ENCODE measurements around the gene CP. TPM values are rescaled to one million over a fixed set of nuclear protein-coding genes. Genes with fewer than 3 reads are reported as not detected.

The CP gene
- total RNA-seq, 1 donor from 2014 or later = 48.9 TPM

- H3K4me3 ChIP-seq = no peak overlapping the region
- TF ChIP-seq CTCF (IDR thresholded peaks at IDR 0.05) = no peak
- ATAC-seq (no peak), DNase-seq (no peak)
- H3K36me3 ChIP-seq = no peaks in the 10 kb centered on the region
- H3K27me3 ChIP-seq (ENCODE audit: low read depth) = no peaks in the 10 kb centered on the region
- H3K4me1 ChIP-seq = peaks cover 11% of the 10 kb centered on the region
- intact Hi-C loops (cut with DNase I) = no loop called here
- H3K27ac ChIP-seq = no peak overlapping the region
- no peaks in the 10 kb centered on the region for H3K9me3 ChIP-seq
These were observed 14.2 kb upstream of the CP start for GRCh38 chr3:149235599-149236424.

- ATAC-seq = no peak
- Histone ChIP-seq H3K36me3 (no peaks in the 10 kb centered on the region), H3K27ac (no peak overlapping the region), H3K4me1 (peaks cover 11% of the 10 kb centered on the region), H3K4me3 (no peak overlapping the region), H3K9me3 (no peaks in the 10 kb centered on the region), H3K27me3 (ENCODE audit: low read depth) (no peaks in the 10 kb centered on the region)
- TF ChIP-seq CTCF (IDR thresholded peaks at IDR 0.05) = no peak
- intact Hi-C loops (cut with DNase I) = no loop called here
- no peak for DNase-seq
These were observed 13.1 kb upstream of the CP start for GRCh38 chr3:149234671-149235245.

- H3K27ac ChIP-seq = no peak overlapping the region
- TF ChIP-seq CTCF (IDR thresholded peaks at IDR 0.05) = no peak
- no peaks in the 10 kb centered on the region for H3K9me3 ChIP-seq
- intact Hi-C loops (cut with DNase I) = no loop called here
- peaks cover 11% of the 10 kb centered on the region for H3K4me1 ChIP-seq
- ATAC-seq (no peak), DNase-seq (no peak)
- H3K4me3 ChIP-seq = no peak overlapping the region
- H3K27me3 ChIP-seq (ENCODE audit: low read depth) = no peaks in the 10 kb centered on the region
- no peaks in the 10 kb centered on the region for H3K36me3 ChIP-seq
These were observed 11.7 kb upstream of the CP start for GRCh38 chr3:149233323-149233722.

- Histone ChIP-seq H3K36me3 (no peaks in the 10 kb centered on the region), H3K4me1 (peaks cover 11% of the 10 kb centered on the region), H3K27ac (no peak overlapping the region), H3K4me3 (no peak overlapping the region), H3K9me3 (no peaks in the 10 kb centered on the region), H3K27me3 (ENCODE audit: low read depth) (no peaks in the 10 kb centered on the region)
- DNase-seq (no peak), ATAC-seq (no peak)
- intact Hi-C loops (cut with DNase I) = no loop called here
- TF ChIP-seq CTCF (IDR thresholded peaks at IDR 0.05) = no peak
These were observed 10.2 kb upstream of the CP start for GRCh38 chr3:149231871-149232270.

- Histone ChIP-seq H3K27ac (no peak overlapping the region), H3K4me3 (no peak overlapping the region), H3K9me3 (no peaks in the 10 kb centered on the region), H3K4me1 (peaks cover 24% of the 10 kb centered on the region), H3K36me3 (no peaks in the 10 kb centered on the region), H3K27me3 (ENCODE audit: low read depth) (no peaks in the 10 kb centered on the region)
- DNase-seq = no peak
- no peak for TF ChIP-seq CTCF (IDR thresholded peaks at IDR 0.05)
- intact Hi-C loops (cut with DNase I) = no loop called here
- no peak for ATAC-seq
These were observed 6.1 kb upstream of the CP start for GRCh38 chr3:149227591-149228268.

All from lower lobe of right lung (tissue), 2 donors.